RWPE1 (cell line): ENCODE data around the gene FSTL4.

Source experiments
- CTCF ChIA-PET: fragments of 350-600 bp; sonication (Branson Sonifier 250); formaldehyde crosslinking; extraction: SDS; loops from one replicate; lab custom pipeline; 2021; lab: Yijun Ruan, JAX
- POLR2A ChIA-PET: fragments of 400-600 bp; formaldehyde crosslinking; extraction: SDS; loops from one replicate; lab custom pipeline; 2020; ENCODE audit warnings: antibody characterized with exemption; ENCODE audit not compliant: low non-redundant PET; lab: Yijun Ruan, JAX
- DNase-seq: peaks from one replicate; pipeline ENCODE4 v3.0.0; 2012; ENCODE audit warnings: low spot score
- H3K27ac ChIP-seq: fragments of 450-650 bp; 2 replicates; pipeline ENCODE4 v1.5.1; 2017
- CTCF ChIP-seq: fragments of 450-650 bp; conservative IDR thresholded peaks from 2 replicates; pipeline ENCODE4 v1.5.1; 2017; ENCODE audit warnings: low read depth, mild to moderate bottlenecking

Gene FSTL4

GRCh38 chr5:133200256-133200655 is 412.1 kb downstream of the FSTL4 start:
- TF ChIP-seq CTCF: no peak
- DNase-seq: no peak
- CTCF ChIA-PET: no interaction called here
- POLR2A ChIA-PET: no interaction called here
- no peak overlapping the region for H3K27ac ChIP-seq

GRCh38 chr5:133199417-133200178 is 412.7 kb downstream of the FSTL4 start:
- ChIA-PET POLR2A (no interaction called here), CTCF (no interaction called here)
- no peak for TF ChIP-seq CTCF
- no peak overlapping the region for H3K27ac ChIP-seq
- DNase-seq: no peak

- CTCF ChIA-PET: no interaction called here
Observed at GRCh38 chr5:133198511-133198910, 413.8 kb downstream of the FSTL4 start.

DNA sequence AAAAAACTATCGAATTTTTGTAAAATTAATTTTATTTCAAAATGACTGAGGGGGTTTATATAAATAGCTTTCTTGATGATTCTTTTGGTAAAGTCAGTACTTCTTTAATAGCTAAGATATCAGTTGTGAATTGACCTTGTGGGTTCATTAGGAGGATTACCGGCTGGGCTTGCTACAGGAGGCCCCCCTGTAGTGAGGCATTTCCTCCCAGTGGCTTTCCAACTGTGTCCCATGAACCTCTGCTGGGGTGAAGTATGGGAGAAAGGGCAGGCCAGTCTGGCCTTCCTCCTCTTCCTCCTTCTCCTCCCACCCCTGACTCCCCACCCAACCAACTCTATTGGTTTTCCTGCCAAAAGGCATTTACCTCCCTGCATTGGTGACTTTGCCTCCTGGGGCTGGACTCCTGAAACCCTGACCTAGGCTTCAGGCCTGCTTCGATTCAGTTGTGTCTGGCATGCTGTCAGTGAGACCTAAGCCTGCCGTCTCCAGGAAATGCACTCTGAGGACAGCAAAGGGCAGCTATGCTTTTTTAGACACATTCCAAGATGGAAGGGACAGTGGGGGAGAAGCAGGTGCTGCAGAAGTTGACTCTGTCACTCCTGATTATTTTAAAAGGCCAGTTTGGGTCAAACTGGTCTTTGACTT is 415.8 kb downstream of the FSTL4 start:
- no peak overlapping the region for H3K27ac ChIP-seq
- ChIA-PET CTCF (no interaction called here), POLR2A (no interaction called here)
- DNase-seq: no peak
- TF ChIP-seq CTCF: no peak

More at GRCh38 chr5:133198511-133198910, 413.8 kb downstream of the FSTL4 start:
- no peak for TF ChIP-seq CTCF
- no peak for DNase-seq
- no peak overlapping the region for H3K27ac ChIP-seq
- POLR2A ChIA-PET: no interaction called here

DNA sequence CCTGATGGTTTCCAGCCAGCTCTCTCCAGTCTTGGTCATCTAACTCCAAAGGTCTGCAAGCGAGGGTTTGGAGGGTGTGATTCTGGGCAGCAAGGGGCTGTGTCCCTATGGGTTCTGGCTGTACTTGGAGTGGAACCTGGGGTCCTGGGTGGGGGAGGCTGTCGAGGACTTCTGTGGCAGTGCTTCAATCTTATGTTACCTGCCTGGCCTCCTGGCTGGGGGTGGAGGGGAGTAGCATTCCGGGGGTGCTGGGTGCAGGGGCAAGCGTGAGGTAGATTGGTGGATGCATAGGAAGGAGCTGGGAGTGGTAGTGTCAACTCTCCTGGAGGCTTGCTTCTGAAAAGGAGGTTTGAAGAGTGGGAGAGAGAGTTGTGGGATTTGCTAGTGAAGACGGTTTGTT is 417.1 kb downstream of the FSTL4 start:
- no peak overlapping the region for H3K27ac ChIP-seq
- DNase-seq: no peak
- no peak for TF ChIP-seq CTCF
- POLR2A ChIA-PET: no interaction called here
- CTCF ChIA-PET: no interaction called here

- H3K27ac ChIP-seq: no peak overlapping the region
- ChIA-PET CTCF (no interaction called here), POLR2A (no interaction called here)
- no peak for DNase-seq
- no peak for TF ChIP-seq CTCF
Observed at GRCh38 chr5:133193794-133194193, 418.5 kb downstream of the FSTL4 start.
